ENCODE results near the gene C21orf91. TPM values are rescaled to one million over a fixed set of nuclear protein-coding genes. Genes with fewer than 3 reads are reported as not detected.
A peak's percentile ranks its signal among the peaks of the same experiment; 100 is the strongest.

Gene C21orf91
- total RNA-seq, 6 donors from 2014 or later: 2.2 to 18.3 (median 15.4) TPM

- Histone ChIP-seq H3K4me1 (peaks cover 3 to 22% (median 10%) of the 10 kb centered on the region in 4 donors), H3K4me3 (no peak overlapping the region), H3K36me3 (peaks cover 0 to 12% (median 7%) of the 10 kb centered on the region in 4 donors), H3K9me3 (no peaks in the 10 kb centered on the region), H3K27ac (no peak overlapping the region), H3K27me3 (no peaks in the 10 kb centered on the region)
- TF ChIP-seq POLR2A (IDR thresholded peaks at IDR 0.05): no peak
- DNase-seq (no peak), ATAC-seq (ENCODE audit: low FRiP score in 2 of 2) (no peak)
- WGBS, 2 donors: 83 to 85% methylated on average over 5 of the region's 5 CpGs
These were observed 37.6 kb downstream of the C21orf91 start for GRCh38 chr21:17781524-17781923.

GRCh38 chr21:17780539-17780938, 38.6 kb downstream of the C21orf91 start:
- H3K9me3 ChIP-seq: no peaks in the 10 kb centered on the region
- H3K27ac ChIP-seq: peak overlapping the region; percentile 26 to 75 (median 38)
- no peak overlapping the region for H3K4me3 ChIP-seq
- ATAC-seq (ENCODE audit: low FRiP score in 2 of 2): no peak
- peaks cover 7 to 22% (median 10%) of the 10 kb centered on the region in 4 donors for H3K4me1 ChIP-seq
- WGBS, 2 donors: 54 to 60% methylated on average over 6 of the region's 6 CpGs
- H3K27me3 ChIP-seq: no peaks in the 10 kb centered on the region
- no peak for DNase-seq
- no peak for TF ChIP-seq EP300 (IDR thresholded peaks at IDR 0.05)
- TF ChIP-seq POLR2A (IDR thresholded peaks at IDR 0.05): no peak
- TF ChIP-seq CTCF (IDR thresholded peaks at IDR 0.05): no peak
- TF ChIP-seq POLR2AphosphoS5 (IDR thresholded peaks at IDR 0.05): no peak
- H3K36me3 ChIP-seq: peaks cover 0 to 6% (median 2%) of the 10 kb centered on the region in 4 donors

- Histone ChIP-seq H3K27ac (peak overlapping the region; percentile 26 to 75 (median 38)), H3K27me3 (no peaks in the 10 kb centered on the region), H3K9me3 (no peaks in the 10 kb centered on the region), H3K4me3 (no peak overlapping the region), H3K36me3 (no peaks in the 10 kb centered on the region), H3K4me1 (peaks cover 7 to 22% (median 11%) of the 10 kb centered on the region in 4 donors)
- DNase-seq: no peak
- ATAC-seq (ENCODE audit: low FRiP score in 2 of 2): no peak
- TF ChIP-seq EP300 (IDR thresholded peaks at IDR 0.05) (no peak), CTCF (IDR thresholded peaks at IDR 0.05) (no peak), POLR2AphosphoS5 (IDR thresholded peaks at IDR 0.05) (no peak), POLR2A (IDR thresholded peaks at IDR 0.05) (no peak)
- WGBS, 2 donors: 80 to 83% methylated on average over 3 of the region's 3 CpGs
These were observed 39.2 kb downstream of the C21orf91 start for GRCh38 chr21:17779980-17780379.

GRCh38 chr21:17779496-17779895, 39.7 kb downstream of the C21orf91 start:
- WGBS, 2 donors: 54 to 63% methylated on average over 3 of the region's 3 CpGs
- Histone ChIP-seq H3K4me3 (no peak overlapping the region), H3K27ac (peak overlapping the region in 1 of 4 donors; percentile 75), H3K27me3 (no peaks in the 10 kb centered on the region), H3K4me1 (peaks cover 7 to 22% (median 11%) of the 10 kb centered on the region in 4 donors), H3K9me3 (no peaks in the 10 kb centered on the region), H3K36me3 (no peaks in the 10 kb centered on the region)
- no peak for ATAC-seq (ENCODE audit: low FRiP score in 2 of 2)
- DNase-seq: no peak
- TF ChIP-seq POLR2A (IDR thresholded peaks at IDR 0.05): no peak
- no peak for TF ChIP-seq CTCF (IDR thresholded peaks at IDR 0.05)
- TF ChIP-seq POLR2AphosphoS5 (IDR thresholded peaks at IDR 0.05): no peak
- TF ChIP-seq EP300 (IDR thresholded peaks at IDR 0.05): no peak

GRCh38 chr21:17777072-17777765, 41.9 kb downstream of the C21orf91 start:
- no peaks in the 10 kb centered on the region for H3K27me3 ChIP-seq
- no peak overlapping the region for H3K27ac ChIP-seq
- no peaks in the 10 kb centered on the region for H3K36me3 ChIP-seq
- peaks cover 7 to 22% (median 11%) of the 10 kb centered on the region in 4 donors for H3K4me1 ChIP-seq
- WGBS, 2 donors: 54 to 100% methylated on average over 1 of the region's 1 CpG
- no peak for DNase-seq
- H3K9me3 ChIP-seq: no peaks in the 10 kb centered on the region
- no peak overlapping the region for H3K4me3 ChIP-seq
- no peak for ATAC-seq (ENCODE audit: low FRiP score in 2 of 2)
- no peak for TF ChIP-seq POLR2A (IDR thresholded peaks at IDR 0.05)
- no peak for TF ChIP-seq POLR2AphosphoS5 (IDR thresholded peaks at IDR 0.05)
- TF ChIP-seq CTCF (IDR thresholded peaks at IDR 0.05): no peak
- TF ChIP-seq EP300 (IDR thresholded peaks at IDR 0.05): no peak

All from upper lobe of left lung (tissue), 6 donors.